CD4-positive, alpha-beta memory T cell (primary cell): ENCODE results near the gene MACF1. TPM values are rescaled to one million over a fixed set of nuclear protein-coding genes. Genes with fewer than 3 reads are reported as not detected.

ENCODE experiments used
- CTCF ChIA-PET: fragments of 350-600 bp; sonication (Branson Sonifier 250); formaldehyde crosslinking; loops from one replicate; lab custom pipeline; 2021; ENCODE audit warnings: inconsistent platforms; ENCODE audit not compliant: partially characterized antibody; lab: Charles Lee
- POLR2A ChIA-PET: fragments of 350-600 bp; sonication (Branson Sonifier 250); formaldehyde crosslinking; loops from one replicate; lab custom pipeline; 2021; ENCODE audit not compliant: partially characterized antibody; lab: Charles Lee
- DNase-seq, 5 donors: peaks; one replicate each; pipeline versions ENCODE4 v3.0.0 to v3.0.0-alpha.2; 2020 to 2022; ENCODE audit warnings: mixed read lengths in 1 of 5
- H3K27ac ChIP-seq: one replicate; pipeline ENCODE4 v1.7.0; 2013; ENCODE audit warnings: low read depth, low read length
- H3K27me3 ChIP-seq: 2 replicates; pipeline ENCODE4 v1.7.0; 2013; ENCODE audit warnings: mild to moderate bottlenecking, low read length, moderate library complexity; ENCODE audit not compliant: insufficient read depth
- H3K36me3 ChIP-seq: 2 replicates; pipeline ENCODE4 v1.7.0; 2013; ENCODE audit warnings: mild to moderate bottlenecking, low read length, moderate library complexity; ENCODE audit not compliant: insufficient read depth
- H3K4me1 ChIP-seq: 2 replicates; pipeline ENCODE4 v1.7.0; 2013; ENCODE audit warnings: mild to moderate bottlenecking, low read length, moderate library complexity; ENCODE audit not compliant: insufficient read depth
- H3K4me3 ChIP-seq, 2 donors: one replicate each; pipeline ENCODE4 v1.7.0; 2013; ENCODE audit warnings: low read length in 2 of 2, mild to moderate bottlenecking in 1 of 2
- H3K9me3 ChIP-seq, 2 donors: one replicate each; pipeline ENCODE4 v1.7.0; 2013; ENCODE audit warnings: low read length in 2 of 2, control low read depth in 1 of 2; ENCODE audit not compliant: control insufficient read depth in 1 of 2
- H3K27ac Mint-ChIP-seq, 7 donors: one replicate each; pipeline ENCODE4 v1.8.0; 2020 to 2021; ENCODE audit warnings: mixed read lengths in 7 of 7, mild to moderate bottlenecking in 6 of 7, inconsistent platforms in 3 of 7, moderate library complexity in 3 of 7
- H3K27me3 Mint-ChIP-seq, 2 donors: one replicate each; pipeline ENCODE4 v1.8.0; 2020 to 2021; ENCODE audit warnings: mixed read lengths in 2 of 2
- H3K36me3 Mint-ChIP-seq, 2 donors: one replicate each; pipeline ENCODE4 v1.8.0; 2020 to 2021; ENCODE audit warnings: mixed read lengths in 2 of 2, inconsistent platforms in 1 of 2, mild to moderate bottlenecking in 1 of 2
- H3K4me1 Mint-ChIP-seq, 4 donors: one replicate each; pipeline ENCODE4 v1.8.0; 2020 to 2021; ENCODE audit warnings: mixed read lengths in 4 of 4, mild to moderate bottlenecking in 1 of 4
- H3K4me3 Mint-ChIP-seq, 8 donors: one replicate each; pipeline ENCODE4 v1.8.0; 2020 to 2021; ENCODE audit warnings: mixed read lengths in 8 of 8, mild to moderate bottlenecking in 7 of 8, moderate library complexity in 6 of 8, inconsistent platforms in 3 of 8
- H3K9me3 Mint-ChIP-seq, 8 donors: one replicate each; pipeline ENCODE4 v1.8.0; 2020 to 2021; ENCODE audit warnings: mixed read lengths in 8 of 8, mild to moderate bottlenecking in 5 of 8, inconsistent platforms in 3 of 8, moderate library complexity in 1 of 8
- intact Hi-C: fragments of 100-400 bp; cut with micrococcal nuclease; formaldehyde crosslinking; loops from one replicate; pipeline ENCODE4 v1.15.1; 2023
- polyA plus RNA-seq, 2 donors: library from polyadenylated mRNA; unstranded; fragments of 300-500 nt; fragmentation: Illumina TruSeq; gene quantifications; one replicate each; pipeline ENCODE4 v1.2.3, GENCODE V29; 2021
- total RNA-seq, 2 experiments: library from RNA; stranded (reverse); gene quantifications; one replicate each; pipeline ENCODE4 v1.2.3, GENCODE V29; 2021

Gene MACF1
- total and polyA plus RNA-seq, 4 experiments from 2014 or later: 6.8 to 387 (median 222) TPM

DNA sequence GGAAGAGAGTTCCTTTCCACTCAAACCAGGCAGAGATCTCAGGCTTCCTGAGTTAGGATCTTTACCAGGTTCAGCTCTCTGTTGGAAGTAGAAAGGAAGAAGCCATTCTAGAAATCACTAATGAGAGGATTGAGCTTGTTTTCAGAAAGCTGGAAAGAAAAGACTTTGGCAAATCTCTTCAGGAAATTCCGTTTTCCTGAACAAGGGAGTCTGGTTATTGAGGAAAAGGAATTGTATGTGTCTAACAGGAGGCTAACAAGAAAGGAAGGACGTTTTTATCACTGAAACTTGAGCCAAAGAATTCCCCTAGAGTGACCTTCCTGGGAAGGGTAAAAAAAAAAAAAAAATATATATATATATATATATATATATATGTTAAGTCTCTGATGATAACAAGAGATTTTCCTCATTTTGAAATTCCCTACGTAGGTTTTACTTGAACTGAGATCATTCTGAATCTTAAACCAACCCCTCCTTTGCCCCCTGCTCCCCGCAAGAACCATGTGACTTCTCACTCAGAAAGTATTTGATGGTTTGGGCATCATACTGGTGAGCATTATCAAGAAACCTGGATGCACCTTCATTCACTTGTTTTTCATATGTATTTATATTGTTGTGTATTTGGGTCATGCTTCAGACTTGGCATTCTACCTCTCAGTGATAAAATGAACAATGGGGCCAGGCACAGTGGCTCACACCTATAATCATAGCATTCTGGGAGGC, 188.5 kb downstream of the MACF1 start:
- POLR2A ChIA-PET: no interaction called here
- no peak for DNase-seq
- no peaks in the 10 kb centered on the region for H3K9me3 ChIP-seq
- H3K27me3 Mint-ChIP-seq: no peaks in the 10 kb centered on the region
- CTCF ChIA-PET: interaction anchor here (0.7 to 5.7 kb wide), 3 partner anchors 7 to 520 kb away, joined by 3 to 40 read pairs (median 4); partner anchors contain the start of gene MYCBP
- peaks cover 74% of the 10 kb centered on the region for H3K4me1 ChIP-seq
- H3K9me3 Mint-ChIP-seq: peaks cover 0 to under 1% (median 0%) of the 10 kb centered on the region in 8 donors
- H3K4me3 Mint-ChIP-seq: peak overlapping the region in 3 of 8 donors; percentile 0 to 77 (median 31)
- H3K27ac Mint-ChIP-seq: peak overlapping the region in 5 of 7 donors; percentile 24 to 70 (median 62)
- intact Hi-C loops: no loop called here
- H3K36me3 ChIP-seq: peaks cover 27% of the 10 kb centered on the region
- no peak overlapping the region for H3K4me3 ChIP-seq
- peaks cover 34 to 55% of the 10 kb centered on the region in 2 donors for H3K36me3 Mint-ChIP-seq
- H3K27ac ChIP-seq: no peak overlapping the region
- H3K27me3 ChIP-seq: no peaks in the 10 kb centered on the region
- H3K4me1 Mint-ChIP-seq: peaks cover 56 to 82% (median 72%) of the 10 kb centered on the region in 4 donors

DNA sequence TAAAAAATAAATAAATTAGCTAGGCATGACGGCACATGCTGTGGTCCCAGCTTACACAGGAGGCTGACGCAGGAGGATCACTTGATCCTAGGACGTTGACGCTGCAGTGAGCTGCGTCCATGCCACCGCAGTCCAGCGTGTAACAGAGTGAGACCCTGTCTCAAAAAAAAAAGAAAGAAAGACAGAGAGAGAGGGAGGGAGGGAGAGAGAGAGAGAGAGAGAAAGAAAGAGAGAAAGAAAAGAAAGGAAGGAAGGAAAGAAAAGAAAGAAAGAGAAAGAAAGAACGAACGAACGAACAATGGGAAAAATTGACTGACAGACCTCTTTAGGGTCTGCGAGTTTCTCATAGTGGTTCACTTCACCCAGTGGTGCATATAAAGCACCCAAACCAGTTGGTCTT, 189.2 kb downstream of the MACF1 start:
- no peaks in the 10 kb centered on the region for H3K27me3 ChIP-seq
- Mint-ChIP-seq H3K36me3 (peaks cover 29 to 52% of the 10 kb centered on the region in 2 donors), H3K9me3 (no peaks in the 10 kb centered on the region), H3K27me3 (no peaks in the 10 kb centered on the region), H3K4me1 (peaks cover 61 to 84% (median 76%) of the 10 kb centered on the region in 4 donors), H3K4me3 (peak overlapping the region in 5 of 8 donors; percentile 21 to 77 (median 46)), H3K27ac (peak overlapping the region in 5 of 7 donors; percentile 49 to 75 (median 70))
- no peak overlapping the region for H3K27ac ChIP-seq
- ChIA-PET CTCF (interaction anchor here (5.7 kb wide), 1 partner anchor 17 kb away, joined by 40 read pairs; no protein-coding TSS in a partner anchor), POLR2A (interaction anchor here (2.1 kb wide), 1 partner anchor 15 kb away, joined by 9 read pairs; no protein-coding TSS in a partner anchor)
- peaks cover 21% of the 10 kb centered on the region for H3K36me3 ChIP-seq
- peaks cover 80% of the 10 kb centered on the region for H3K4me1 ChIP-seq
- H3K9me3 ChIP-seq: no peaks in the 10 kb centered on the region
- DNase-seq: no peak
- H3K4me3 ChIP-seq: no peak overlapping the region
- intact Hi-C loops: no loop called here

DNA sequence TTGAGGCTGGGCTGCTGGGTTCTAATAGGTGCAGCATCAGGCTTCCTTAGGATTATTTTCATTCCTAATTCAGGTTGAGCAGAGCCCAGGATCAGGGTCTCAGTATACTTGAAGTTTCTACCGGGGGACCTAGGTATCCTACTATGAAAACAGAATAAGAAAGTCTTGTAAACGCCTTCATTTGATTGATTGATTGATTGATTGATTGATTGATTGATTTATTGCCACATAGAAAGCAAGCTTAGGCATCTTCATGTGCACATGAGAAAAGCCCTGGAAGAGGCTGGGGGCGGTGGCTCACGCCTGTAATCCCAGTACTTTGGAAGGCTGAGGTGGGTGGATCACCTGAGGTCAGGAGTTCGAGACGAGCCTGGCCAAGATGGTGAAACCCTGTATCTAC, 189.6 kb downstream of the MACF1 start:
- POLR2A ChIA-PET: interaction anchor here (1.2 to 2.1 kb wide), 5 partner anchors 14 to 189 kb away, joined by 3 to 9 read pairs (median 3); partner anchors contain the start of gene MACF1
- no peak overlapping the region for H3K4me3 ChIP-seq
- H3K36me3 ChIP-seq: peaks cover 21% of the 10 kb centered on the region
- DNase-seq: no peak
- H3K9me3 ChIP-seq: no peaks in the 10 kb centered on the region
- Mint-ChIP-seq H3K4me3 (peak overlapping the region in 3 of 8 donors; percentile 27 to 53 (median 40)), H3K36me3 (peaks cover 29 to 48% of the 10 kb centered on the region in 2 donors), H3K9me3 (no peaks in the 10 kb centered on the region), H3K27ac (peak overlapping the region in 5 of 7 donors; percentile 33 to 80 (median 75)), H3K4me1 (peaks cover 65 to 88% (median 80%) of the 10 kb centered on the region in 4 donors), H3K27me3 (no peaks in the 10 kb centered on the region)
- intact Hi-C loops: no loop called here
- peaks cover 85% of the 10 kb centered on the region for H3K4me1 ChIP-seq
- no peaks in the 10 kb centered on the region for H3K27me3 ChIP-seq
- H3K27ac ChIP-seq: no peak overlapping the region
- CTCF ChIA-PET: interaction anchor here (5.7 kb wide), 1 partner anchor 17 kb away, joined by 40 read pairs; no protein-coding TSS in a partner anchor

DNA sequence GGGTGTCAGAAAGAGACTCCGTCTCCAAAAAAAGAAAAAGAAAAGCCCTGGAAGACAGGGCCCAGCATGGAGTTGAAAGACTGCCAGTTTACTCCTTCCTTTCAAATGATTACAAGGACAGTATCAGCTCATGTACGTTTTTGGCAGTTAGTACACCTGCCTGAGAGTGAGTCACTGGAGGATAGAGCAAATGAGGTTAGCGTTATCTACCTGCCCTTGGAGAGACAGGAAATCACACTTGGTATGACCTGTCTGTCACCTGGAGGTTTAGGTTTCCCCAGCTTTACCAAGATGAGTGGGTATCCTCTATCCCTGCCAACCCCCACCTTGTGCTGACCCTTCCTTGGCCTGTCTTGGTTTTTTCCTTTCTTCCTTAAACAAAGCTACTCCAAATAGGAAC, 190.1 kb downstream of the MACF1 start:
- Mint-ChIP-seq H3K4me1 (peaks cover 67 to 92% (median 83%) of the 10 kb centered on the region in 4 donors), H3K36me3 (peaks cover 28 to 49% of the 10 kb centered on the region in 2 donors), H3K27me3 (no peaks in the 10 kb centered on the region), H3K4me3 (peak overlapping the region in 5 of 8 donors; percentile 5 to 57 (median 18)), H3K9me3 (no peaks in the 10 kb centered on the region), H3K27ac (peak overlapping the region in 6 of 7 donors; percentile 9 to 85 (median 76))
- Histone ChIP-seq H3K27me3 (no peaks in the 10 kb centered on the region), H3K4me3 (no peak overlapping the region), H3K36me3 (peaks cover 18% of the 10 kb centered on the region), H3K4me1 (peaks cover 90% of the 10 kb centered on the region), H3K27ac (no peak overlapping the region), H3K9me3 (no peaks in the 10 kb centered on the region)
- POLR2A ChIA-PET: interaction anchor here (1.2 to 2.1 kb wide), 5 partner anchors 14 to 190 kb away, joined by 3 to 9 read pairs (median 3); partner anchors contain the start of gene MACF1
- CTCF ChIA-PET: interaction anchor here (1.2 to 5.7 kb wide), 3 partner anchors 10 to 30 kb away, joined by 4 to 40 read pairs (median 4); no protein-coding TSS in a partner anchor
- intact Hi-C loops: no loop called here
- DNase-seq: peak; percentile 23 to 80 (median 42)

DNA sequence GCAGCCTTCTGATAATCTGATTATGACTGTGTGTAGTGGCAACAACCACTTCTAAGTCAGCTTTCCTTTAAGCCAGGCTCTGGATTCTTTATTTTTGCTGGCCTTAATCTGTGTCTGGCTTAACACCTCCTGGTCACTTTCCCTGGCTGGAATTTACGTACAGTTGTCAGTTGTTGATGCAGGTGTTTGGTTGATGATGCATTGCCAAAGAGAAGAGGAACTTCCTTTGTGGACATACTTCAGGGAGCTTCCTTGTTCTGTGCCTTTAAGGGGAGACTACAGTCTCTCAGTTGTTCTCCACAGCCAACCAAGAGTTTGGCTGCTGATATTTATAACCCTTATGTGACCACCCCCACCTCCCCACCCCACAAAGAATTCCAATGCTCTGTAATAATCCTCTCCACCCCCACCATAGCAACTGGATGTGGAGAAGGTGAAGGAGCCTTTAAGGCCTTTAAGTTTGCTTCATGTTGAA, 190.9 kb downstream of the MACF1 start:
- Histone ChIP-seq H3K27me3 (no peaks in the 10 kb centered on the region), H3K4me3 (no peak overlapping the region), H3K4me1 (peaks cover 87% of the 10 kb centered on the region), H3K36me3 (peaks cover 10% of the 10 kb centered on the region), H3K27ac (no peak overlapping the region), H3K9me3 (no peaks in the 10 kb centered on the region)
- Mint-ChIP-seq H3K36me3 (peaks cover 25 to 45% of the 10 kb centered on the region in 2 donors), H3K4me3 (no peak overlapping the region), H3K9me3 (no peaks in the 10 kb centered on the region), H3K4me1 (peaks cover 68 to 90% (median 82%) of the 10 kb centered on the region in 4 donors), H3K27me3 (no peaks in the 10 kb centered on the region), H3K27ac (peak overlapping the region in 5 of 7 donors; percentile 49 to 84 (median 77))
- CTCF ChIA-PET: interaction anchor here (1.2 to 5.7 kb wide), 3 partner anchors 9 to 29 kb away, joined by 4 to 40 read pairs (median 4); no protein-coding TSS in a partner anchor
- DNase-seq: no peak
- POLR2A ChIA-PET: interaction anchor here (1.2 to 2.1 kb wide), 5 partner anchors 13 to 190 kb away, joined by 3 to 9 read pairs (median 3); partner anchors contain the start of gene MACF1
- intact Hi-C loops: no loop called here

DNA sequence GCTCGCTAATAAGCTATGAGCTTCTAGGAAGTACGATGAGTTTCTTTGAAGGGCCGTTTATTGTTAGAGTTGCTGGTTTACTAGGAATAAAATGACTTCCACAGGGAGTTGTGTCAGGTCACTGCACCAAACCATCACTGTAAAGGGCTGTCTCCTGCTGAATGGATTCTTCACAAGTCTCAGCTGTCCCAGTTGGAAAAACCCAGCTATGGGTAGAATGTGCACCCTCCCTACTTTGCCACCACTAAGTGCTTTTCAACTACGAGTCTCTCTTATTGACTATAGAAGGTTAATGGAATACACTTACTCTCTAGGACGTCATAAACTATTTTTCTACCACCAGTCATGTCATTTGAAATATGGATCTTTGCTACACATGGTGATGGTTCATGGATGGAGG, 192.2 kb downstream of the MACF1 start:
- H3K4me3 ChIP-seq: no peak overlapping the region
- peak overlapping the region in 3 of 8 donors; percentile 8 to 42 (median 39) for H3K4me3 Mint-ChIP-seq
- intact Hi-C loops: no loop called here
- no peaks in the 10 kb centered on the region for H3K9me3 ChIP-seq
- peaks cover 62 to 82% (median 74%) of the 10 kb centered on the region in 4 donors for H3K4me1 Mint-ChIP-seq
- peaks cover 3% of the 10 kb centered on the region for H3K36me3 ChIP-seq
- ChIA-PET POLR2A (interaction anchor here (2.2 kb wide), 1 partner anchor 11 kb away, joined by 5 read pairs; no protein-coding TSS in a partner anchor), CTCF (interaction anchor here (1.5 to 5.9 kb wide), 2 partner anchors 9 to 14 kb away, joined by 4 to 61 read pairs; no protein-coding TSS in a partner anchor)
- no peaks in the 10 kb centered on the region for H3K9me3 Mint-ChIP-seq
- no peak for DNase-seq
- no peaks in the 10 kb centered on the region for H3K27me3 ChIP-seq
- peak overlapping the region in 5 of 7 donors; percentile 1 to 80 (median 54) for H3K27ac Mint-ChIP-seq
- no peaks in the 10 kb centered on the region for H3K27me3 Mint-ChIP-seq
- H3K27ac ChIP-seq: no peak overlapping the region
- peaks cover 80% of the 10 kb centered on the region for H3K4me1 ChIP-seq
- H3K36me3 Mint-ChIP-seq: peaks cover 18 to 42% of the 10 kb centered on the region in 2 donors
